IMR-90 (cell line): ENCODE data around the gene EXOSC9. TPM values are rescaled to one million over a fixed set of nuclear protein-coding genes. Genes with fewer than 3 reads are reported as not detected.

ENCODE experiments used
- ATAC-seq: fragments of 200-7000 bp; cut with Tn5 transposase; 2 replicates; pipeline ENCODE4 v1.9.1; 2020; ENCODE audit warnings: low read depth, mild to moderate bottlenecking, moderate library complexity
- BruUV-seq: library from RNA; stranded (reverse); fragments of 400-500 nt; replicated peaks from 2 replicates; lab custom pipeline; 2021; lab: Mats Ljungman, UMichigan
- CTCF ChIA-PET: fragments of 300-600 bp; formaldehyde crosslinking; extraction: SDS; loops from one replicate; lab custom pipeline; 2021; ENCODE audit warnings: antibody characterized with exemption; lab: Yijun Ruan, JAX
- POLR2A ChIA-PET: fragments of 300-600 bp; sonication (Branson Sonifier 250); formaldehyde crosslinking; loops from one replicate; lab custom pipeline; 2022; ENCODE audit warnings: antibody characterized with exemption; ENCODE audit not compliant: unreplicated experiment; lab: Charles Lee
- DNase-seq: peaks from one replicate; pipeline ENCODE4 v3.0.0; 2013
- H2AFZ ChIP-seq: replicated peaks from 2 replicates; pipeline ENCODE3; 2013; ENCODE audit warnings: low read length, mild to moderate bottlenecking; ENCODE audit not compliant: poor library complexity
- H2AK5ac ChIP-seq: 2 replicates; pipeline ENCODE4 v1.6.1; 2013; ENCODE audit warnings: low read depth, low read length, inconsistent platforms
- H2AK9ac ChIP-seq: replicated peaks from 2 replicates; pipeline ENCODE3; 2013; ENCODE audit warnings: mild to moderate bottlenecking, low read depth, low read length, moderate library complexity; ENCODE audit not compliant: poor library complexity
- H2BK120ac ChIP-seq: 2 replicates; pipeline ENCODE4 v1.6.1; 2013; ENCODE audit warnings: low read depth, low read length, inconsistent platforms
- H2BK15ac ChIP-seq: 3 replicates; pipeline ENCODE4 v1.6.1; 2013; ENCODE audit warnings: low read depth, low read length, inconsistent platforms
- H2BK20ac ChIP-seq: 2 replicates; pipeline ENCODE4 v1.6.1; 2013; ENCODE audit warnings: low read depth, mild to moderate bottlenecking, inconsistent platforms, low read length, moderate library complexity
- H2BK5ac ChIP-seq: 2 replicates; pipeline ENCODE4 v1.6.1; 2013; ENCODE audit warnings: mild to moderate bottlenecking, low read depth, low read length, inconsistent platforms; ENCODE audit not compliant: poor library complexity, severe bottlenecking
- H3K14ac ChIP-seq: replicated peaks from 2 replicates; pipeline ENCODE4 v1.6.1; 2013; ENCODE audit warnings: low read depth, low read length, inconsistent platforms
- H3K18ac ChIP-seq: 2 replicates; pipeline ENCODE4 v1.6.1; 2013; ENCODE audit warnings: low read depth, low read length, control low read depth
- H3K23ac ChIP-seq: 2 replicates; pipeline ENCODE4 v1.6.1; 2013; ENCODE audit warnings: low read depth, low read length, inconsistent platforms
- H3K27ac ChIP-seq: 2 replicates; pipeline ENCODE4 v1.5.1; 2013; ENCODE audit warnings: mild to moderate bottlenecking, control low read depth, low read length; ENCODE audit not compliant: insufficient read depth
- H3K27me3 ChIP-seq: 2 replicates; pipeline ENCODE4 v1.6.1; 2013; ENCODE audit warnings: low read length; ENCODE audit not compliant: control insufficient read depth, insufficient read depth
- H3K36me3 ChIP-seq: 2 replicates; pipeline ENCODE4 v1.6.1; 2013; ENCODE audit warnings: low read length, mixed read lengths; ENCODE audit not compliant: control insufficient read depth, insufficient read depth
- H3K4ac ChIP-seq: 2 replicates; pipeline ENCODE4 v1.6.1; 2013; ENCODE audit warnings: low read depth, low read length, inconsistent platforms
- H3K4me1 ChIP-seq: 2 replicates; pipeline ENCODE4 v1.6.1; 2013; ENCODE audit warnings: low read length, mixed read lengths; ENCODE audit not compliant: control insufficient read depth, insufficient read depth
- H3K4me2 ChIP-seq: 2 replicates; pipeline ENCODE4 v1.6.1; 2013; ENCODE audit warnings: low read depth, mild to moderate bottlenecking, control low read depth, low read length, moderate library complexity
- H3K4me3 ChIP-seq: 2 replicates; pipeline ENCODE4 v1.5.1; 2013; ENCODE audit warnings: low read depth, mild to moderate bottlenecking, control low read depth, low read length, moderate library complexity; ENCODE audit not compliant: insufficient read depth
- H3K56ac ChIP-seq: 2 replicates; pipeline ENCODE4 v1.6.1; 2013; ENCODE audit warnings: low read length, inconsistent platforms; ENCODE audit not compliant: insufficient read depth; ENCODE audit errors: extremely low read depth
- H3K79me1 ChIP-seq, 2 experiments: 2 replicates each; pipeline ENCODE4 v1.6.1; 2013; ENCODE audit warnings: low read length in 2 of 2, inconsistent platforms in 1 of 2, low read depth in 1 of 2
- H3K9ac ChIP-seq: 2 replicates; pipeline ENCODE4 v1.6.1; 2013; ENCODE audit warnings: low read depth, low read length, control low read depth
- H3K9me1 ChIP-seq: 2 replicates; pipeline ENCODE4 v1.6.1; 2013; ENCODE audit warnings: low read length, inconsistent platforms; ENCODE audit not compliant: insufficient read depth
- H3K9me3 ChIP-seq: 2 replicates; pipeline ENCODE4 v1.6.1; 2013; ENCODE audit warnings: low read length; ENCODE audit not compliant: control insufficient read depth, insufficient read depth
- H4K20me1 ChIP-seq: 2 replicates; pipeline ENCODE4 v1.6.1; 2013; ENCODE audit warnings: low read length, inconsistent platforms; ENCODE audit not compliant: insufficient read depth
- H4K5ac ChIP-seq: 2 replicates; pipeline ENCODE4 v1.6.1; 2013; ENCODE audit warnings: mild to moderate bottlenecking, low read depth, low read length, control low read depth
- H4K8ac ChIP-seq, 2 experiments: 2 replicates each; pipeline ENCODE4 v1.6.1; 2013; ENCODE audit warnings: low read depth in 2 of 2, low read length in 2 of 2, control low read depth in 1 of 2, inconsistent platforms in 1 of 2
- H4K91ac ChIP-seq: 2 replicates; pipeline ENCODE4 v1.6.1; 2013; ENCODE audit warnings: low read depth, low read length, inconsistent platforms; ENCODE audit not compliant: insufficient read depth
- CEBPB ChIP-seq: IDR thresholded peaks from 2 replicates; pipeline ENCODE4 v1.6.1; 2012; ENCODE audit warnings: low read depth, low read length, improper control_type of control experiment
- SMC3 ChIP-seq: fragments of 150-350 bp; IDR thresholded peaks from 2 replicates; pipeline ENCODE4 v1.6.1; 2016; ENCODE audit warnings: low read depth, mild to moderate bottlenecking, antibody characterized with exemption, low read length, moderate library complexity
- dilution Hi-C: fragments of 300-500 bp; cut with HindIII; formaldehyde crosslinking; loops from one replicate; pipeline ENCODE4 v1.14.3; 2018; ENCODE audit warnings: low sequenced_read_pairs; ENCODE audit not compliant: unreplicated experiment
- in situ Hi-C: fragments of 300-500 bp; cut with MboI; formaldehyde crosslinking; loops from 3 replicates; pipeline ENCODE4 v1.14.3; 2019; ENCODE audit warnings: low sequenced_read_pairs, inconsistent platforms, mixed read lengths
- intact Hi-C: fragments of 100-400 bp; cut with micrococcal nuclease; formaldehyde crosslinking; loops from 2 replicates; pipeline ENCODE4 v1.10.0; 2022
- polyA plus RNA-seq, 3 experiments: library from polyadenylated mRNA; depleted of rRNA; stranded (reverse); fragments of >200 nt; gene quantifications; 2 replicates each; pipeline ENCODE4 v1.2.3, GENCODE V29; 2012; ENCODE audit warnings: low replicate concordance in 1 of 3
- total RNA-seq: library from RNA; depleted of rRNA; stranded (reverse); fragments of >200 nt; gene quantifications from 2 replicates; pipeline ENCODE4 v1.2.3, GENCODE V29; 2012

Gene EXOSC9
- total and polyA plus RNA-seq, 2 of the 4 experiments (the other 2 are of a cell fraction), result 34.7 to 47.5 TPM

GRCh38 chr4:121838136-121838535 is 37.0 kb downstream of the EXOSC9 start:
- Histone ChIP-seq H3K9me3 (no peaks in the 10 kb centered on the region), H2BK20ac (no peak overlapping the region), H3K9me1 (no peaks in the 10 kb centered on the region), H3K36me3 (peaks cover 14% of the 10 kb centered on the region), H4K8ac (no peak overlapping the region), H4K91ac (no peak overlapping the region), H3K4me1 (no peaks in the 10 kb centered on the region), H2AK5ac (no peak overlapping the region), H3K14ac (no peak overlapping the region), H2BK120ac (no peak overlapping the region), H4K5ac (no peak overlapping the region), H3K18ac (no peak overlapping the region), H3K27ac (no peak overlapping the region), H2BK5ac (no peak overlapping the region), H3K4me2 (no peak overlapping the region), H4K20me1 (no peaks in the 10 kb centered on the region), H3K27me3 (no peaks in the 10 kb centered on the region), H3K4me3 (no peak overlapping the region), H3K79me1 (no peaks in the 10 kb centered on the region), H3K56ac (no peak overlapping the region), H2AFZ (no peak overlapping the region), H3K23ac (no peak overlapping the region), H2BK15ac (no peak overlapping the region), H3K9ac (no peak overlapping the region), H3K4ac (no peak overlapping the region), H2AK9ac (no peak overlapping the region)
- ChIA-PET POLR2A (no interaction called here), CTCF (interaction anchor here (0.6 kb wide), 1 partner anchor 157 kb away, joined by 3 read pairs; no protein-coding TSS in a partner anchor)
- in situ Hi-C loops, result no loop called here
- DNase-seq (no peak), ATAC-seq (no peak)
- TF ChIP-seq SMC3 (no peak), CEBPB (0 out of 2 replicates have a peak, but pooled peaks have one; percentile 5)
- intact Hi-C loops, result no loop called here
- dilution Hi-C loops, result no loop called here
- no TSS peak for BruUV-seq
